ENCODE measurements around the gene RPTOR.

Gene RPTOR

GRCh38 chr17:80781211-80781610, 236.6 kb downstream of the RPTOR start:
- no peak for DNase-seq (ENCODE audit: low read depth in 3 of 3)

- DNase-seq (ENCODE audit: low read depth in 3 of 3) = no peak
These were observed 237.2 kb downstream of the RPTOR start for GRCh38 chr17:80781807-80782277.

GRCh38 chr17:80782536-80783427, 238.1 kb downstream of the RPTOR start:
- DNase-seq (ENCODE audit: low read depth in 3 of 3) = no peak

GRCh38 chr17:80783486-80783885, 238.8 kb downstream of the RPTOR start:
- no peak for DNase-seq (ENCODE audit: low read depth in 3 of 3)

GRCh38 chr17:80783971-80784370, 239.3 kb downstream of the RPTOR start:
- no peak for DNase-seq (ENCODE audit: low read depth in 3 of 3)

GRCh38 chr17:80785477-80786178, 241.0 kb downstream of the RPTOR start:
- DNase-seq (ENCODE audit: low read depth in 3 of 3) = no peak

- no peak for DNase-seq (ENCODE audit: low read depth in 3 of 3)
These were observed 241.8 kb downstream of the RPTOR start for GRCh38 chr17:80786470-80786869.

GRCh38 chr17:80786887-80787286, 242.2 kb downstream of the RPTOR start:
- no peak for DNase-seq (ENCODE audit: low read depth in 3 of 3)

GRCh38 chr17:80787881-80788280, 243.2 kb downstream of the RPTOR start:
- DNase-seq (ENCODE audit: low read depth in 3 of 3) = no peak

GRCh38 chr17:80789356-80789902, 244.8 kb downstream of the RPTOR start:
- no peak for DNase-seq (ENCODE audit: low read depth in 3 of 3)

- no peak for DNase-seq (ENCODE audit: low read depth in 3 of 3)
These were observed 245.6 kb downstream of the RPTOR start for GRCh38 chr17:80790021-80790765.

GRCh38 chr17:80790981-80791742, 246.5 kb downstream of the RPTOR start:
- DNase-seq (ENCODE audit: low read depth in 3 of 3) = no peak

- DNase-seq (ENCODE audit: low read depth in 3 of 3) = no peak
These were observed 247.2 kb downstream of the RPTOR start for GRCh38 chr17:80791758-80792284.

GRCh38 chr17:80792373-80792781, 247.7 kb downstream of the RPTOR start:
- no peak for DNase-seq (ENCODE audit: low read depth in 3 of 3)

GRCh38 chr17:80793421-80793820, 248.8 kb downstream of the RPTOR start:
- DNase-seq (ENCODE audit: low read depth in 3 of 3) = no peak

- no peak for DNase-seq (ENCODE audit: low read depth in 3 of 3)
These were observed 249.2 kb downstream of the RPTOR start for GRCh38 chr17:80793851-80794267.

GRCh38 chr17:80794281-80795089, 249.8 kb downstream of the RPTOR start:
- DNase-seq (ENCODE audit: low read depth in 3 of 3) = no peak

GRCh38 chr17:80795090-80795580, 250.5 kb downstream of the RPTOR start:
- no peak for DNase-seq (ENCODE audit: low read depth in 3 of 3)

GRCh38 chr17:80795754-80796153, 251.1 kb downstream of the RPTOR start:
- DNase-seq (ENCODE audit: low read depth in 3 of 3) = no peak

GRCh38 chr17:80796430-80796861, 251.8 kb downstream of the RPTOR start:
- DNase-seq (ENCODE audit: low read depth in 3 of 3) = no peak

All from stimulated activated CD4-positive, alpha-beta T cell treated with anti-CD3 and anti-CD28 coated beads, TNF-alpha, amount 100 ng/mL, for 4 hours (primary cell).